Measurements from ENCODE around the gene VPS13D. TPM values are rescaled to one million over a fixed set of nuclear protein-coding genes. Genes with fewer than 3 reads are reported as not detected.

Gene VPS13D
- total and polyA plus RNA-seq, 2 donors (not counting 3 experiments of a cell fraction or from before 2014, with no cell fraction given), result 13.6 to 48.5 TPM

GRCh38 chr1:12411747-12412146 lies 181.9 kb downstream of the VPS13D start:
- POLR2A ChIA-PET, result no interaction called here
- FAIRE-seq, result no peak
- Histone ChIP-seq H3K9ac (replicated peaks; ENCODE audit: extremely low read depth, insufficient read depth, low read length) (no peak overlapping the region), H3K36me3 (ENCODE audit: control insufficient read depth in 2 of 2, extremely low read depth in 1 of 2, insufficient read depth in 2 of 2, low read length in 2 of 2) (no peaks in the 10 kb centered on the region), H3K9me3 (replicated peaks; ENCODE audit: control insufficient read depth, insufficient read depth, low read length) (no peaks in the 10 kb centered on the region), H4K20me1 (replicated peaks; ENCODE audit: control insufficient read depth, extremely low read depth, insufficient read depth, low read length) (no peaks in the 10 kb centered on the region), H3K79me2 (ENCODE audit: control insufficient read depth, insufficient read depth, low read length) (no peaks in the 10 kb centered on the region), H3K27me3 (ENCODE audit: control insufficient read depth in 2 of 2, insufficient read depth in 2 of 2, low read length in 2 of 2) (no peaks in the 10 kb centered on the region), H3K4me3 (replicated peaks in 1 of 3; ENCODE audit: insufficient read depth in 1 of 3, low read depth in 1 of 3, low read length in 3 of 3) (no peak overlapping the region), H3K4me2 (ENCODE audit: insufficient read depth, low read length) (no peak overlapping the region), H3K4me1 (ENCODE audit: control insufficient read depth, extremely low read depth, insufficient read depth, low read length) (peaks cover 14% of the 10 kb centered on the region), H3K27ac (ENCODE audit: insufficient read depth, low read depth, low read length) (no peak overlapping the region), H3K9me1 (replicated peaks; ENCODE audit: control insufficient read depth, extremely low read depth, insufficient read depth, low read length) (no peaks in the 10 kb centered on the region), H2AFZ (ENCODE audit: low read depth, low read length) (no peak overlapping the region)
- CTCF ChIA-PET, result interaction anchor here (3.4 kb wide), 1 partner anchor 12 kb away, joined by 10 read pairs; no protein-coding TSS in a partner anchor
- TF ChIP-seq EZH2 (IDR thresholded peaks at IDR 0.05; ENCODE audit: borderline replicate concordance, low read depth, low read length, severe bottlenecking) (no peak), JUN (IDR thresholded peaks at IDR 0.05; ENCODE audit: borderline replicate concordance, insufficient read depth, insufficient read length, low read depth) (no peak), CTCF (IDR thresholded peaks at IDR 0.05; ENCODE audit: extremely low read depth in 1 of 2, insufficient read depth in 1 of 2, low read depth in 1 of 2, low read length in 2 of 2) (no peak), FOS (IDR thresholded peaks at IDR 0.05; ENCODE audit: borderline replicate concordance, insufficient read depth, low read length) (no peak), GATA2 (IDR thresholded peaks at IDR 0.05; ENCODE audit: insufficient read depth, insufficient read length, low read depth, low read length) (no peak), POLR2A (IDR thresholded peaks at IDR 0.05; ENCODE audit: low read depth, low read length) (no peak), POLR2AphosphoS5 (IDR thresholded peaks at IDR 0.05; ENCODE audit: insufficient read depth, low read depth, low read length) (no peak), MYC (IDR thresholded peaks at IDR 0.05; ENCODE audit: low read depth, low read length) (no peak), MAX (IDR thresholded peaks at IDR 0.05; ENCODE audit: insufficient read depth, insufficient read length) (no peak)
- DNase-seq (ENCODE audit: low read depth, low spot score), result no peak
- BruUV-seq (replicated peaks), result no TSS peak
- dilution Hi-C loops (cut with MboI; ENCODE audit: extremely low pct_ligation_motif_present, low sequenced_read_pairs) (no loop called here), intact Hi-C loops (cut with micrococcal nuclease) (no loop called here)

All from endothelial cell of umbilical vein (primary cell).